Measurements from ENCODE around the gene KCTD4. TPM values are rescaled to one million over a fixed set of nuclear protein-coding genes. Genes with fewer than 3 reads are reported as not detected.

The KCTD4 gene
- total RNA-seq, 2 experiments from 2014 or later, result not detected

- no peaks in the 10 kb centered on the region for H3K27me3 ChIP-seq (ENCODE audit: control insufficient read depth in 1 of 2, insufficient read depth in 2 of 2, low read length in 2 of 2)
- Mint-ChIP-seq H3K27me3 (no peaks in the 10 kb centered on the region), H3K4me3 (no peak overlapping the region), H3K27ac (no peak overlapping the region), H3K9me3 (no peaks in the 10 kb centered on the region), H3K4me1 (ENCODE audit: low read depth) (no peaks in the 10 kb centered on the region), H3K36me3 (ENCODE audit: low read depth) (peaks cover 23% of the 10 kb centered on the region)
- no peaks in the 10 kb centered on the region for H3K9me3 ChIP-seq (ENCODE audit: control insufficient read depth in 1 of 2, insufficient read depth in 1 of 2, low read length in 2 of 2)
- no peak overlapping the region for H3K27ac ChIP-seq (ENCODE audit: low read depth in 1 of 2, low read length in 2 of 2)
- DNase-seq (no peak), ATAC-seq (ENCODE audit: poor library complexity) (no peak)
- H3K4me3 ChIP-seq (ENCODE audit: low read length), result no peak overlapping the region
- intact Hi-C loops (cut with DNase I, micrococcal nuclease), result no loop called here
- no peaks in the 10 kb centered on the region for H3K4me1 ChIP-seq (ENCODE audit: insufficient read depth, low read length)
- TF ChIP-seq CTCF (IDR thresholded peaks at IDR 0.05), result no peak
- ChIA-PET CTCF (interaction anchor here (0.5 kb wide), 1 partner anchor 124 kb away, joined by 3 read pairs; no protein-coding TSS in a partner anchor), POLR2A (no interaction called here)
- H3K36me3 ChIP-seq (ENCODE audit: insufficient read depth, low read length), result peaks cover 2% of the 10 kb centered on the region
These were observed 15.3 kb upstream of the KCTD4 start for GRCh38 chr13:45216193-45216592.

DNA sequence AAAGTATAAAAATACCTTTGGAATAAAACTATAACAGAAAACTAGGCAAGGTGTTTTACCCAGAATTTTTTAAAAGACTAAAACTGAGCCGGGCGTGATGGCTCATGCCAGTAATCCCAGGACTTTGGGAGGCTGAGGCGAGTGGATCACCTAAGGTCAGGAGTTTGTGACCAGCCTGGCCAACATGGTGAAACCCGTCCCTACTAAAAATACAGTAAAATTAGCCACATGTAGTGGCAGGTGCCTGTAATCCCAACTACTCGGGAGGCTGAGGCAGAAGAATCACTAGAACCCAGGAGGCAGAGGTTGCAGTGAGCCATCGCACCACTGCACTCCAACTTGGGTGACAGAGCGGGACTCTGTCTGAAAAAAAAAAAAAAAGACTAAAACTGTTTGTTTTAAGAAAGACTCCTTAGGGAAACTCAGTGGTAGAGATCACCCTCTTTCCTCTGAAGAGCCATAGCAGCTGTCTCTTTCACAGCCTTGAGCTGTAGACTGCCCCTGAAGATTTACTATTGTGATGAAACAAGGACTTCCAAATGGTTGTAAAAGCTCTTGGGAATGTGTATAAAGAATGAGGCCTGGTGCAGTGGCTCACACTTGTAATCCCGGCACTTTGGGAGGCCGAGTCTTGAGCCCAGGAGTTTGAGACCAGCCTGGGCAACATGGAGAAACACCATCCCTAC, 14.7 kb upstream of the KCTD4 start:
- Histone ChIP-seq H3K4me3 (ENCODE audit: low read length) (no peak overlapping the region), H3K36me3 (ENCODE audit: insufficient read depth, low read length) (peaks cover under 1% of the 10 kb centered on the region), H3K9me3 (ENCODE audit: control insufficient read depth in 1 of 2, insufficient read depth in 1 of 2, low read length in 2 of 2) (no peaks in the 10 kb centered on the region), H3K4me1 (ENCODE audit: insufficient read depth, low read length) (no peaks in the 10 kb centered on the region), H3K27me3 (ENCODE audit: control insufficient read depth in 1 of 2, insufficient read depth in 2 of 2, low read length in 2 of 2) (no peaks in the 10 kb centered on the region), H3K27ac (ENCODE audit: low read depth in 1 of 2, low read length in 2 of 2) (no peak overlapping the region)
- ATAC-seq (ENCODE audit: poor library complexity) (no peak), DNase-seq (no peak)
- Mint-ChIP-seq H3K4me1 (ENCODE audit: low read depth) (no peaks in the 10 kb centered on the region), H3K27ac (no peak overlapping the region), H3K36me3 (ENCODE audit: low read depth) (peaks cover 29% of the 10 kb centered on the region), H3K4me3 (no peak overlapping the region), H3K9me3 (no peaks in the 10 kb centered on the region), H3K27me3 (no peaks in the 10 kb centered on the region)
- intact Hi-C loops (cut with DNase I, micrococcal nuclease), result no loop called here
- CTCF ChIA-PET, result interaction anchor here (0.5 kb wide), 1 partner anchor 123 kb away, joined by 3 read pairs; no protein-coding TSS in a partner anchor
- POLR2A ChIA-PET, result no interaction called here
- TF ChIP-seq CTCF (IDR thresholded peaks at IDR 0.05), result no peak

- Mint-ChIP-seq H3K4me3 (no peak overlapping the region), H3K9me3 (no peaks in the 10 kb centered on the region), H3K27ac (no peak overlapping the region), H3K4me1 (ENCODE audit: low read depth) (no peaks in the 10 kb centered on the region), H3K27me3 (no peaks in the 10 kb centered on the region), H3K36me3 (ENCODE audit: low read depth) (peaks cover 53% of the 10 kb centered on the region)
- TF ChIP-seq CTCF (IDR thresholded peaks at IDR 0.05), result no peak
- Histone ChIP-seq H3K4me1 (ENCODE audit: insufficient read depth, low read length) (no peaks in the 10 kb centered on the region), H3K9me3 (ENCODE audit: control insufficient read depth in 1 of 2, insufficient read depth in 1 of 2, low read length in 2 of 2) (no peaks in the 10 kb centered on the region), H3K36me3 (ENCODE audit: insufficient read depth, low read length) (peaks cover 18% of the 10 kb centered on the region), H3K4me3 (ENCODE audit: low read length) (no peak overlapping the region), H3K27ac (ENCODE audit: low read depth in 1 of 2, low read length in 2 of 2) (no peak overlapping the region), H3K27me3 (ENCODE audit: control insufficient read depth in 1 of 2, insufficient read depth in 2 of 2, low read length in 2 of 2) (no peaks in the 10 kb centered on the region)
- ATAC-seq (ENCODE audit: poor library complexity) (no peak), DNase-seq (no peak)
- ChIA-PET CTCF (no interaction called here), POLR2A (no interaction called here)
- intact Hi-C loops (cut with DNase I, micrococcal nuclease), result no loop called here
These were observed 8.4 kb upstream of the KCTD4 start for GRCh38 chr13:45209229-45209628.

Data from CD4-positive, alpha-beta T cell (primary cell).